ENCODE results near the gene RASAL2. TPM values are rescaled to one million over a fixed set of nuclear protein-coding genes. Genes with fewer than 3 reads are reported as not detected.

RASAL2 gene
- total RNA-seq, 1 experiment from 2014 or later, result 36.8 TPM

GRCh38 chr1:178407655-178408054 lies 313.8 kb downstream of the RASAL2 start:
- ChIA-PET POLR2A (no interaction called here), CTCF (no interaction called here)
- H3K27ac Mint-ChIP-seq (ENCODE audit: unreplicated experiment), result no peak overlapping the region
- H3K4me1 Mint-ChIP-seq (ENCODE audit: low read depth, unreplicated experiment), result no peaks in the 10 kb centered on the region
- no TSS peak for BruUV-seq (replicated peaks)
- peaks cover 18% of the 10 kb centered on the region for H3K9me3 Mint-ChIP-seq (ENCODE audit: unreplicated experiment)
- H3K4me3 Mint-ChIP-seq (ENCODE audit: unreplicated experiment), result no peak overlapping the region
- no peak for DNase-seq
- H3K36me3 Mint-ChIP-seq (ENCODE audit: insufficient read depth, unreplicated experiment), result peaks cover 6% of the 10 kb centered on the region
- H3K36me3 ChIP-seq (ENCODE audit: control insufficient read depth, insufficient read depth, low read length), result no peaks in the 10 kb centered on the region
- H3K27me3 Mint-ChIP-seq (ENCODE audit: insufficient read depth, unreplicated experiment), result no peaks in the 10 kb centered on the region
- H3K9me3 ChIP-seq, result no peaks in the 10 kb centered on the region
- no peak overlapping the region for H3K4me3 ChIP-seq (ENCODE audit: low read depth, low read length)
- intact Hi-C loops (cut with micrococcal nuclease; ENCODE audit: unreplicated experiment), result no loop called here
- no peak for TF ChIP-seq CTCF (IDR thresholded peaks at IDR 0.05; ENCODE audit: insufficient read depth in 1 of 2, low read depth in 1 of 2, low read length in 1 of 2, severe bottlenecking in 1 of 2, unreplicated experiment in 1 of 2)
- no peaks in the 10 kb centered on the region for H3K4me1 ChIP-seq
- H3K27me3 ChIP-seq (replicated peaks; ENCODE audit: control insufficient read depth, insufficient read depth, low read length), result no peaks in the 10 kb centered on the region

GRCh38 chr1:178408871-178409270 lies 315.0 kb downstream of the RASAL2 start:
- Histone ChIP-seq H3K4me3 (ENCODE audit: low read depth, low read length) (no peak overlapping the region), H3K36me3 (ENCODE audit: control insufficient read depth, insufficient read depth, low read length) (no peaks in the 10 kb centered on the region), H3K9me3 (no peaks in the 10 kb centered on the region), H3K27me3 (replicated peaks; ENCODE audit: control insufficient read depth, insufficient read depth, low read length) (no peaks in the 10 kb centered on the region), H3K4me1 (no peaks in the 10 kb centered on the region)
- H3K36me3 Mint-ChIP-seq (ENCODE audit: insufficient read depth, unreplicated experiment), result peaks cover 6% of the 10 kb centered on the region
- no peaks in the 10 kb centered on the region for H3K4me1 Mint-ChIP-seq (ENCODE audit: low read depth, unreplicated experiment)
- TF ChIP-seq CTCF (IDR thresholded peaks at IDR 0.05; ENCODE audit: insufficient read depth in 1 of 2, low read depth in 1 of 2, low read length in 1 of 2, severe bottlenecking in 1 of 2, unreplicated experiment in 1 of 2), result no peak
- ChIA-PET CTCF (no interaction called here), POLR2A (no interaction called here)
- no peak overlapping the region for H3K4me3 Mint-ChIP-seq (ENCODE audit: unreplicated experiment)
- peaks cover 18% of the 10 kb centered on the region for H3K9me3 Mint-ChIP-seq (ENCODE audit: unreplicated experiment)
- DNase-seq, result no peak
- no peaks in the 10 kb centered on the region for H3K27me3 Mint-ChIP-seq (ENCODE audit: insufficient read depth, unreplicated experiment)
- no peak overlapping the region for H3K27ac Mint-ChIP-seq (ENCODE audit: unreplicated experiment)
- BruUV-seq (replicated peaks), result no TSS peak
- intact Hi-C loops (cut with micrococcal nuclease; ENCODE audit: unreplicated experiment), result no loop called here

DNA sequence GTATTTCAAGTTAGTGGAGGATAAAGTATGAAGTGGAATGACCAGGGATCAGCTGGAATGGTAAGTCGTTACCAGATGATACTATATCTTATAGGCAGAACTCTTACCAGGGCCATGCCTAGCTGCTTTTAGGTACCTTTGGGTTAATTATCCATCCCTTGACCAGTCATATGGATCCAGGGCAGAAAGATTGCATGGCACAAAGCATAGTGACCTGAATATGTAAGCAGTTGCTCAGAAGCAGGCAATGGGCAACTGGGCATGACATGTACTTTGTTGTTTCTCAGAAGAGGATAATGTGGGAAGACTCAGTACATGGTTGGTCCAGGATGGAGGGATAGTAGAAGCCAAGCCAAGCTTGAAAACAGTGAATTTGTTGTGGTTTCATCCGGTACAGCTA lies 315.6 kb downstream of the RASAL2 start:
- Mint-ChIP-seq H3K4me1 (ENCODE audit: low read depth, unreplicated experiment) (no peaks in the 10 kb centered on the region), H3K4me3 (ENCODE audit: unreplicated experiment) (no peak overlapping the region), H3K27ac (ENCODE audit: unreplicated experiment) (no peak overlapping the region), H3K36me3 (ENCODE audit: insufficient read depth, unreplicated experiment) (peaks cover 5% of the 10 kb centered on the region), H3K9me3 (ENCODE audit: unreplicated experiment) (peaks cover 18% of the 10 kb centered on the region), H3K27me3 (ENCODE audit: insufficient read depth, unreplicated experiment) (no peaks in the 10 kb centered on the region)
- no peaks in the 10 kb centered on the region for H3K27me3 ChIP-seq (replicated peaks; ENCODE audit: control insufficient read depth, insufficient read depth, low read length)
- H3K4me1 ChIP-seq, result no peaks in the 10 kb centered on the region
- no TSS peak for BruUV-seq (replicated peaks)
- no peaks in the 10 kb centered on the region for H3K36me3 ChIP-seq (ENCODE audit: control insufficient read depth, insufficient read depth, low read length)
- POLR2A ChIA-PET, result no interaction called here
- TF ChIP-seq CTCF (IDR thresholded peaks at IDR 0.05; ENCODE audit: insufficient read depth in 1 of 2, low read depth in 1 of 2, low read length in 1 of 2, severe bottlenecking in 1 of 2, unreplicated experiment in 1 of 2), result no peak
- CTCF ChIA-PET, result no interaction called here
- no peaks in the 10 kb centered on the region for H3K9me3 ChIP-seq
- no peak overlapping the region for H3K4me3 ChIP-seq (ENCODE audit: low read depth, low read length)
- no peak for DNase-seq
- intact Hi-C loops (cut with micrococcal nuclease; ENCODE audit: unreplicated experiment), result no loop called here
